OCI-LY7 (cell line): ENCODE measurements around the gene GOLGA6L7. TPM values are rescaled to one million over a fixed set of nuclear protein-coding genes. Genes with fewer than 3 reads are reported as not detected.

Experiments used
- BruUV-seq: library from RNA; stranded (reverse); fragments of 400-500 nt; replicated peaks from 2 replicates; lab custom pipeline; 2021; lab: Mats Ljungman, UMichigan
- CTCF ChIA-PET: fragments of 300-600 bp; sonication (Branson Sonifier 250); formaldehyde crosslinking; loops from one replicate; lab custom pipeline; 2022; ENCODE audit warnings: antibody characterized with exemption; ENCODE audit not compliant: unreplicated experiment; lab: Charles Lee
- POLR2A ChIA-PET: fragments of 300-600 bp; sonication (Branson Sonifier 250); formaldehyde crosslinking; loops from one replicate; lab custom pipeline; 2022; ENCODE audit warnings: antibody characterized with exemption; lab: Charles Lee
- DNase-seq: peaks from one replicate; pipeline ENCODE4 v3.0.0-alpha.2; 2015; ENCODE audit warnings: low spot score
- H2AFZ ChIP-seq: fragments of 200-600 bp; sonication (generic), shearing (Covaris generic); 2 replicates; pipeline ENCODE4 v1.6.1; 2014; ENCODE audit warnings: mild to moderate bottlenecking, antibody characterized with exemption, low read length, moderate library complexity
- H3K27ac ChIP-seq: fragments of 200-600 bp; sonication (generic); 2 replicates; pipeline ENCODE4 v1.5.1; 2014; ENCODE audit warnings: mixed run types, low read depth, mild to moderate bottlenecking, moderate library complexity, low read length, inconsistent platforms; ENCODE audit not compliant: poor library complexity, severe bottlenecking
- H3K36me3 ChIP-seq: fragments of 200-600 bp; sonication (generic); 2 replicates; pipeline ENCODE4 v1.6.1; 2014; ENCODE audit warnings: mild to moderate bottlenecking, antibody characterized with exemption, low read length, moderate library complexity, mixed read lengths; ENCODE audit not compliant: insufficient read depth
- H3K4me1 ChIP-seq: fragments of 200-600 bp; sonication (generic); 2 replicates; pipeline ENCODE4 v1.5.1; 2014; ENCODE audit warnings: mild to moderate bottlenecking, low read length; ENCODE audit not compliant: insufficient read depth, poor library complexity, severe bottlenecking
- H3K4me2 ChIP-seq: fragments of 200-600 bp; sonication (generic); 2 replicates; pipeline ENCODE4 v1.6.1; 2014; ENCODE audit warnings: mild to moderate bottlenecking, low read length
- H3K4me3 ChIP-seq: fragments of 200-600 bp; sonication (generic); 2 replicates; pipeline ENCODE4 v1.5.1; 2014; ENCODE audit warnings: mild to moderate bottlenecking, low read depth, low read length; ENCODE audit not compliant: poor library complexity, severe bottlenecking
- H3K79me2 ChIP-seq: fragments of 200-600 bp; sonication (generic); 2 replicates; pipeline ENCODE4 v1.6.1; 2016; ENCODE audit warnings: low read depth, mild to moderate bottlenecking, low read length, moderate library complexity, mixed read lengths; ENCODE audit not compliant: insufficient read depth
- H3K9me2 ChIP-seq: fragments of 200-600 bp; sonication (generic); 2 replicates; pipeline ENCODE4 v1.6.1; 2016; ENCODE audit warnings: mild to moderate bottlenecking, low read length, mixed read lengths; ENCODE audit not compliant: insufficient read depth
- H3K9me3 ChIP-seq: fragments of 200-600 bp; sonication (generic); 2 replicates; pipeline ENCODE4 v1.6.1; 2014; ENCODE audit warnings: mild to moderate bottlenecking, mixed run types, low read length, mixed read lengths
- H4K20me1 ChIP-seq: fragments of 200-600 bp; sonication (generic); 2 replicates; pipeline ENCODE4 v1.6.1; 2014; ENCODE audit warnings: mild to moderate bottlenecking, antibody characterized with exemption, low read length, moderate library complexity, mixed read lengths; ENCODE audit not compliant: insufficient read depth
- CTCF ChIP-seq: fragments of 200-600 bp; sonication (generic); conservative IDR thresholded peaks from 2 replicates; pipeline ENCODE4 v1.5.1; 2014; ENCODE audit warnings: mild to moderate bottlenecking, antibody characterized with exemption, low read length, moderate library complexity, mixed read lengths
- EZH2phosphoT487 ChIP-seq: fragments of 200-600 bp; sonication (generic); IDR thresholded peaks from 2 replicates; pipeline ENCODE4 v1.6.1; 2018; ENCODE audit warnings: low read depth, borderline replicate concordance, mild to moderate bottlenecking, mixed run types, antibody characterized with exemption, low read length, moderate library complexity, mixed read lengths
- intact Hi-C: fragments of 100-400 bp; cut with micrococcal nuclease; formaldehyde crosslinking; loops from one replicate; pipeline ENCODE4 v1.10.0; 2022; ENCODE audit not compliant: unreplicated experiment
- total RNA-seq, 2 experiments: library from RNA; depleted of rRNA in 1 of 2; stranded (reverse); fragments of >200 nt in 1 of 2; shearing (Covaris generic) in 1 of 2; gene quantifications; 2 replicates each; pipeline ENCODE4 v1.2.3, GENCODE V29; 2014 to 2022

Gene GOLGA6L7
- total RNA-seq, 2 experiments from 2014 or later = not detected

- Histone ChIP-seq H3K4me2 (no peak overlapping the region), H3K36me3 (no peaks in the 10 kb centered on the region), H3K4me3 (no peak overlapping the region), H4K20me1 (no peaks in the 10 kb centered on the region), H2AFZ (no peak overlapping the region), H3K4me1 (no peaks in the 10 kb centered on the region), H3K79me2 (no peaks in the 10 kb centered on the region), H3K9me2 (no peaks in the 10 kb centered on the region), H3K27ac (no peak overlapping the region), H3K9me3 (no peaks in the 10 kb centered on the region)
- no TSS peak for BruUV-seq
- intact Hi-C loops = no loop called here
- ChIA-PET POLR2A (no interaction called here), CTCF (no interaction called here)
- no peak for DNase-seq
- TF ChIP-seq EZH2phosphoT487 (no peak), CTCF (no peak)
These were observed 40.9 kb upstream of the GOLGA6L7 start for GRCh38 chr15:28889346-28889745.

GRCh38 chr15:28888900-28889299, 40.5 kb upstream of the GOLGA6L7 start:
- H4K20me1 ChIP-seq = no peaks in the 10 kb centered on the region
- H3K9me3 ChIP-seq = no peaks in the 10 kb centered on the region
- no peak overlapping the region for H3K27ac ChIP-seq
- DNase-seq = no peak
- ChIA-PET CTCF (no interaction called here), POLR2A (no interaction called here)
- no TSS peak for BruUV-seq
- no peak overlapping the region for H3K4me3 ChIP-seq
- H3K9me2 ChIP-seq = no peaks in the 10 kb centered on the region
- intact Hi-C loops = no loop called here
- no peak overlapping the region for H3K4me2 ChIP-seq
- H3K36me3 ChIP-seq = no peaks in the 10 kb centered on the region
- TF ChIP-seq CTCF (no peak), EZH2phosphoT487 (no peak)
- no peak overlapping the region for H2AFZ ChIP-seq
- no peaks in the 10 kb centered on the region for H3K79me2 ChIP-seq
- no peaks in the 10 kb centered on the region for H3K4me1 ChIP-seq

- Histone ChIP-seq H3K79me2 (no peaks in the 10 kb centered on the region), H2AFZ (no peak overlapping the region), H3K27ac (no peak overlapping the region), H3K4me1 (no peaks in the 10 kb centered on the region), H3K4me2 (no peak overlapping the region), H4K20me1 (no peaks in the 10 kb centered on the region), H3K9me2 (no peaks in the 10 kb centered on the region), H3K36me3 (no peaks in the 10 kb centered on the region), H3K9me3 (no peaks in the 10 kb centered on the region), H3K4me3 (no peak overlapping the region)
- CTCF ChIA-PET = no interaction called here
- POLR2A ChIA-PET = no interaction called here
- no TSS peak for BruUV-seq
- no peak for DNase-seq
- TF ChIP-seq CTCF (no peak), EZH2phosphoT487 (no peak)
- intact Hi-C loops = no loop called here
These were observed 40.0 kb upstream of the GOLGA6L7 start for GRCh38 chr15:28888302-28888894.
